Adrenal gland (tissue), 5 donors: ENCODE measurements around the gene BFSP1.

Source experiments
- CTCF ChIP-seq, 6 experiments: fragments of 450-650 bp in 4 of 6; fragments of 200-600 bp in 2 of 6; sonication (generic) in 1 of 6; IDR thresholded peaks; 1 replicate in 5 of 6; 2 replicates in 1 of 6; pipeline versions ENCODE4 v1.5.1 to v1.8.0; 2016 to 2021; ENCODE audit warnings: antibody characterized with exemption in 6 of 6, mild to moderate bottlenecking in 2 of 6, moderate library complexity in 1 of 6
- POLR2A ChIP-seq, 2 donors: fragments of 450-650 bp; IDR thresholded peaks; one replicate each; pipeline ENCODE4 v1.6.1; 2017; ENCODE audit warnings: antibody characterized with exemption in 2 of 2, mild to moderate bottlenecking in 2 of 2, moderate library complexity in 1 of 2
- donor health status: DM: no; HTN: no; CAD: no.

GRCh38 chr20:17518339-17519052, 12.7 kb downstream of the BFSP1 start:
- no peak for TF ChIP-seq POLR2A (IDR thresholded peaks at IDR 0.05)
- TF ChIP-seq CTCF (IDR thresholded peaks at IDR 0.05) = no peak
